SK-N-SH (cell line): ENCODE data around the gene SULF2. TPM values are rescaled to one million over a fixed set of nuclear protein-coding genes. Genes with fewer than 3 reads are reported as not detected.

Experiments used
- CTCF ChIA-PET: fragments of 300-600, 350-600 bp; formaldehyde crosslinking; extraction: SDS; loops from one replicate; lab custom pipeline; 2021; lab: Yijun Ruan, JAX
- POLR2A ChIA-PET: fragments of 350-600 bp; sonication (Branson Sonifier 250); formaldehyde crosslinking; extraction: SDS; loops from one replicate; lab custom pipeline; 2020; ENCODE audit warnings: antibody characterized with exemption, inconsistent platforms; lab: Yijun Ruan, JAX
- DNase-seq: peaks from one replicate; pipeline ENCODE4 v3.0.0; 2012
- H2AFZ ChIP-seq: fragments of 200-600 bp; sonication (generic); 2 replicates; pipeline ENCODE4 v1.8.1; 2016; ENCODE audit warnings: antibody characterized with exemption, mild to moderate bottlenecking, low read depth
- H3F3A ChIP-seq: fragments of 200-600 bp; sonication (generic); replicated peaks from 2 replicates; pipeline ENCODE3; 2016; ENCODE audit warnings: antibody characterized with exemption, mild to moderate bottlenecking; ENCODE audit not compliant: insufficient read depth
- H3K27ac ChIP-seq, 2 experiments: fragments of 200-500 bp in 1 of 2; fragments of 200-600 bp in 1 of 2; sonication (Bioruptor generic) in 1 of 2; sonication (generic), shearing (Covaris generic) in 1 of 2; 2 replicates each; pipeline versions ENCODE4 v1.5.1 to v1.6.1; 2014 to 2016; ENCODE audit warnings: low read depth in 2 of 2, inconsistent platforms in 1 of 2, low read length in 1 of 2, mild to moderate bottlenecking in 1 of 2, mixed read lengths in 1 of 2
- H3K27me3 ChIP-seq: fragments of 200-600 bp; sonication (generic), shearing (Covaris generic); 2 replicates; pipeline ENCODE4 v1.6.1; 2016; ENCODE audit warnings: mixed run types; ENCODE audit not compliant: insufficient read depth
- H3K36me3 ChIP-seq, 2 experiments: fragments of 200-500 bp in 1 of 2; fragments of 200-600 bp in 1 of 2; sonication (Bioruptor generic) in 1 of 2; sonication (generic) in 1 of 2; replicated peaks in 1 of 2; 2 replicates each; pipeline versions ENCODE3 to v1.5.1; 2014 to 2016; ENCODE audit warnings: low read length in 1 of 2, mild to moderate bottlenecking in 1 of 2; ENCODE audit not compliant: insufficient read depth in 2 of 2, control insufficient read depth in 1 of 2
- H3K4me1 ChIP-seq, 2 experiments: fragments of 200-500 bp in 1 of 2; fragments of 200-600 bp in 1 of 2; sonication (Bioruptor generic) in 1 of 2; sonication (generic), shearing (Covaris generic) in 1 of 2; 2 replicates each; pipeline versions ENCODE4 v1.5.1 to v1.6.1; 2014 to 2016; ENCODE audit warnings: low read depth in 1 of 2, low read length in 1 of 2, mixed run types in 1 of 2; ENCODE audit not compliant: insufficient read depth in 2 of 2, control insufficient read depth in 1 of 2
- H3K4me2 ChIP-seq: fragments of 200-600 bp; sonication (generic), shearing (Covaris generic); 2 replicates; pipeline ENCODE4 v1.6.1; 2017; ENCODE audit warnings: mixed run types
- H3K4me3 ChIP-seq, 2 experiments: fragments of 200-500 bp in 1 of 2; fragments of 200-600 bp in 1 of 2; sonication (Bioruptor generic) in 1 of 2; sonication (generic), shearing (Covaris generic) in 1 of 2; 2 replicates each; pipeline versions ENCODE4 v1.5.1 to v1.8.1; 2014 to 2016; ENCODE audit warnings: low read depth in 2 of 2, inconsistent platforms in 1 of 2, low read length in 1 of 2, mild to moderate bottlenecking in 1 of 2, mixed read lengths in 1 of 2, moderate library complexity in 1 of 2
- H3K79me2 ChIP-seq: fragments of 200-600 bp; sonication (generic); 2 replicates; pipeline ENCODE4 v1.8.1; 2017; ENCODE audit warnings: mild to moderate bottlenecking; ENCODE audit not compliant: insufficient read depth
- H3K9ac ChIP-seq: fragments of 200-600 bp; sonication (generic); 2 replicates; pipeline ENCODE4 v1.6.1; 2017; ENCODE audit warnings: mixed run types
- H3K9me2 ChIP-seq: fragments of 200-600 bp; sonication (generic); 2 replicates; pipeline ENCODE4 v1.6.1; 2017; ENCODE audit warnings: mixed run types
- H3K9me3 ChIP-seq: fragments of 200-600 bp; sonication (generic); 2 replicates; pipeline ENCODE4 v1.6.1; 2017; ENCODE audit warnings: mixed run types, mild to moderate bottlenecking, moderate library complexity
- H4K20me1 ChIP-seq: fragments of 200-600 bp; sonication (generic); 2 replicates; pipeline ENCODE4 v1.6.1; 2017; ENCODE audit warnings: mild to moderate bottlenecking, mixed run types; ENCODE audit not compliant: insufficient read depth
- ELF1 ChIP-seq: IDR thresholded peaks from 2 replicates; pipeline ENCODE4 v1.4.0; 2012
- EP300 ChIP-seq, 2 experiments: IDR thresholded peaks; 2 replicates each; pipeline versions ENCODE4 v1.4.0 to v1.6.1; 2012; ENCODE audit warnings: borderline replicate concordance in 1 of 2, low read depth in 1 of 2, low read length in 1 of 2
- FOXJ3 ChIP-seq: sonication (generic); formaldehyde crosslinking; IDR thresholded peaks from 2 replicates; pipeline ENCODE4 v1.5.1; 2020; ENCODE audit warnings: mild to moderate bottlenecking, missing genetic modification reagents
- GABPA ChIP-seq: IDR thresholded peaks from 2 replicates; pipeline ENCODE4 v1.4.0; 2012; ENCODE audit warnings: low read depth, mild to moderate bottlenecking
- GATA2 ChIP-seq: sonication (generic); formaldehyde crosslinking; IDR thresholded peaks from 2 replicates; pipeline ENCODE4 v1.5.0; 2020; ENCODE audit warnings: mild to moderate bottlenecking, missing genetic modification reagents
- JUND ChIP-seq: IDR thresholded peaks from 2 replicates; pipeline ENCODE4 v1.4.0; 2012
- MXI1 ChIP-seq: IDR thresholded peaks from 2 replicates; pipeline ENCODE4 v1.6.1; 2012; ENCODE audit warnings: mild to moderate bottlenecking, low read depth, low read length, improper control_type of control experiment
- RAD21 ChIP-seq: IDR thresholded peaks from 2 replicates; pipeline ENCODE4 v1.6.1; 2012; ENCODE audit warnings: mild to moderate bottlenecking, low read length
- RFX5 ChIP-seq: IDR thresholded peaks from 2 replicates; pipeline ENCODE4 v1.6.1; 2012; ENCODE audit warnings: mild to moderate bottlenecking, improper control_type of control experiment, low read length
- RXRA ChIP-seq: IDR thresholded peaks from 2 replicates; pipeline ENCODE4 v1.4.0; 2012; ENCODE audit warnings: low read depth, mild to moderate bottlenecking, borderline replicate concordance
- SMC3 ChIP-seq: IDR thresholded peaks from 2 replicates; pipeline ENCODE4 v1.6.1; 2012; ENCODE audit warnings: low read depth, low read length, improper control_type of control experiment
- TEAD4 ChIP-seq: IDR thresholded peaks from 2 replicates; pipeline ENCODE4 v1.4.0; 2012; ENCODE audit warnings: mild to moderate bottlenecking, borderline replicate concordance; ENCODE audit not compliant: insufficient read depth
- YY1 ChIP-seq: IDR thresholded peaks from 2 replicates; pipeline ENCODE4 v1.4.0; 2012; ENCODE audit warnings: low read depth, mild to moderate bottlenecking
- WGBS: methylation state at CpG from one replicate; pipeline ENCODE4 v1.1.6; 2017; ENCODE audit warnings: low lambda C conversion rate; 5-methylcytosine and 5-hydroxymethylcytosine counted together
- polyA plus RNA-seq, 3 experiments: library from polyadenylated mRNA; depleted of rRNA; stranded (reverse); fragments of >200 nt; gene quantifications; 2 replicates each; pipeline ENCODE4 v1.2.3, GENCODE V29; 2012
- TF ChIP-seq, protein P1 (sequence below): IDR thresholded peaks from 2 replicates; pipeline ENCODE4 v1.4.0; 2012; ENCODE audit warnings: low read depth
- TF ChIP-seq, protein P2 (sequence below): IDR thresholded peaks from 2 replicates; pipeline ENCODE4 v1.4.0; 2012; ENCODE audit warnings: low read depth, borderline replicate concordance
- TF ChIP-seq, protein P3 (sequence below): IDR thresholded peaks from 2 replicates; pipeline ENCODE4 v1.4.0; 2012; ENCODE audit warnings: low read depth, borderline replicate concordance
- TF ChIP-seq, protein P4 (sequence below): IDR thresholded peaks from 2 replicates; pipeline ENCODE4 v1.6.1; 2012; ENCODE audit warnings: mild to moderate bottlenecking, low read depth, low read length, moderate library complexity
- TF ChIP-seq, protein P5 (sequence below): fragments of 200-600 bp; sonication (generic); IDR thresholded peaks from 2 replicates; pipeline ENCODE4 v1.6.1; 2017; ENCODE audit warnings: antibody characterized with exemption, mild to moderate bottlenecking, moderate library complexity

SULF2 gene
- polyA plus RNA-seq, 1 of the 3 experiments (the other 2 are of a cell fraction): 20.2 TPM

DNA sequence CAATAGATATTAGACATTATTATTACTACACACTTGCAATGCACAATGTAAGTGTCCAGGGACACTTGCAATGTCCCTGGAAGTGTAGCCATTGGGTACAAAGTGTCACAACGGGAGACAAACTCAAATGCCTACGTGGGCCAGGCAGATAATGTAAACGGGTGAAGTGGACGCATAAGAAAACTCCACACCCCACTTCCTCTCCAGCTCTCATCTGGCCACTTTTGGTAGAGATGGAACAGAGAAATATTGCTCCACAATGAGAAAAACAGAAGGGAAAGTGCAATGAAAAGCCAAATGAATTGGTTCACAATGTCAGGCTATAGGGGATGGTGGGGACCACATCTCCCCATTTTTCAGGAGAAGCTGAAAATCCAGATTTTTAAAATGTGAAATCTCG, 9.4 kb downstream of the SULF2 start:
- TF ChIP-seq FOXJ3: no peak
- TF ChIP-seq RXRA: no peak
- TF ChIP-seq ELF1: no peak
- TF ChIP-seq, protein P1, sequence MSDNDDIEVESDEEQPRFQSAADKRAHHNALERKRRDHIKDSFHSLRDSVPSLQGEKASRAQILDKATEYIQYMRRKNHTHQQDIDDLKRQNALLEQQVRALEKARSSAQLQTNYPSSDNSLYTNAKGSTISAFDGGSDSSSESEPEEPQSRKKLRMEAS: no peak
- no peak for TF ChIP-seq EP300 (IDR thresholded peaks at IDR 0.05; ENCODE audit: borderline replicate concordance in 1 of 2, low read depth in 1 of 2, low read length in 1 of 2)
- TF ChIP-seq TEAD4: no peak
- TF ChIP-seq, protein P2, sequence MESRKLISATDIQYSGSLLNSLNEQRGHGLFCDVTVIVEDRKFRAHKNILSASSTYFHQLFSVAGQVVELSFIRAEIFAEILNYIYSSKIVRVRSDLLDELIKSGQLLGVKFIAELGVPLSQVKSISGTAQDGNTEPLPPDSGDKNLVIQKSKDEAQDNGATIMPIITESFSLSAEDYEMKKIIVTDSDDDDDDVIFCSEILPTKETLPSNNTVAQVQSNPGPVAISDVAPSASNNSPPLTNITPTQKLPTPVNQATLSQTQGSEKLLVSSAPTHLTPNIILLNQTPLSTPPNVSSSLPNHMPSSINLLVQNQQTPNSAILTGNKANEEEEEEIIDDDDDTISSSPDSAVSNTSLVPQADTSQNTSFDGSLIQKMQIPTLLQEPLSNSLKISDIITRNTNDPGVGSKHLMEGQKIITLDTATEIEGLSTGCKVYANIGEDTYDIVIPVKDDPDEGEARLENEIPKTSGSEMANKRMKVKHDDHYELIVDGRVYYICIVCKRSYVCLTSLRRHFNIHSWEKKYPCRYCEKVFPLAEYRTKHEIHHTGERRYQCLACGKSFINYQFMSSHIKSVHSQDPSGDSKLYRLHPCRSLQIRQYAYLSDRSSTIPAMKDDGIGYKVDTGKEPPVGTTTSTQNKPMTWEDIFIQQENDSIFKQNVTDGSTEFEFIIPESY: no peak
- no peak for TF ChIP-seq RFX5
- TF ChIP-seq, protein P3, sequence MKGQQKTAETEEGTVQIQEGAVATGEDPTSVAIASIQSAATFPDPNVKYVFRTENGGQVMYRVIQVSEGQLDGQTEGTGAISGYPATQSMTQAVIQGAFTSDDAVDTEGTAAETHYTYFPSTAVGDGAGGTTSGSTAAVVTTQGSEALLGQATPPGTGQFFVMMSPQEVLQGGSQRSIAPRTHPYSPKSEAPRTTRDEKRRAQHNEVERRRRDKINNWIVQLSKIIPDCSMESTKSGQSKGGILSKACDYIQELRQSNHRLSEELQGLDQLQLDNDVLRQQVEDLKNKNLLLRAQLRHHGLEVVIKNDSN: no peak
- no peak for TF ChIP-seq GABPA
- TF ChIP-seq, protein P4, sequence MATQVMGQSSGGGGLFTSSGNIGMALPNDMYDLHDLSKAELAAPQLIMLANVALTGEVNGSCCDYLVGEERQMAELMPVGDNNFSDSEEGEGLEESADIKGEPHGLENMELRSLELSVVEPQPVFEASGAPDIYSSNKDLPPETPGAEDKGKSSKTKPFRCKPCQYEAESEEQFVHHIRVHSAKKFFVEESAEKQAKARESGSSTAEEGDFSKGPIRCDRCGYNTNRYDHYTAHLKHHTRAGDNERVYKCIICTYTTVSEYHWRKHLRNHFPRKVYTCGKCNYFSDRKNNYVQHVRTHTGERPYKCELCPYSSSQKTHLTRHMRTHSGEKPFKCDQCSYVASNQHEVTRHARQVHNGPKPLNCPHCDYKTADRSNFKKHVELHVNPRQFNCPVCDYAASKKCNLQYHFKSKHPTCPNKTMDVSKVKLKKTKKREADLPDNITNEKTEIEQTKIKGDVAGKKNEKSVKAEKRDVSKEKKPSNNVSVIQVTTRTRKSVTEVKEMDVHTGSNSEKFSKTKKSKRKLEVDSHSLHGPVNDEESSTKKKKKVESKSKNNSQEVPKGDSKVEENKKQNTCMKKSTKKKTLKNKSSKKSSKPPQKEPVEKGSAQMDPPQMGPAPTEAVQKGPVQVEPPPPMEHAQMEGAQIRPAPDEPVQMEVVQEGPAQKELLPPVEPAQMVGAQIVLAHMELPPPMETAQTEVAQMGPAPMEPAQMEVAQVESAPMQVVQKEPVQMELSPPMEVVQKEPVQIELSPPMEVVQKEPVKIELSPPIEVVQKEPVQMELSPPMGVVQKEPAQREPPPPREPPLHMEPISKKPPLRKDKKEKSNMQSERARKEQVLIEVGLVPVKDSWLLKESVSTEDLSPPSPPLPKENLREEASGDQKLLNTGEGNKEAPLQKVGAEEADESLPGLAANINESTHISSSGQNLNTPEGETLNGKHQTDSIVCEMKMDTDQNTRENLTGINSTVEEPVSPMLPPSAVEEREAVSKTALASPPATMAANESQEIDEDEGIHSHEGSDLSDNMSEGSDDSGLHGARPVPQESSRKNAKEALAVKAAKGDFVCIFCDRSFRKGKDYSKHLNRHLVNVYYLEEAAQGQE: no peak
- no peak for TF ChIP-seq RAD21
- TF ChIP-seq, protein P5, sequence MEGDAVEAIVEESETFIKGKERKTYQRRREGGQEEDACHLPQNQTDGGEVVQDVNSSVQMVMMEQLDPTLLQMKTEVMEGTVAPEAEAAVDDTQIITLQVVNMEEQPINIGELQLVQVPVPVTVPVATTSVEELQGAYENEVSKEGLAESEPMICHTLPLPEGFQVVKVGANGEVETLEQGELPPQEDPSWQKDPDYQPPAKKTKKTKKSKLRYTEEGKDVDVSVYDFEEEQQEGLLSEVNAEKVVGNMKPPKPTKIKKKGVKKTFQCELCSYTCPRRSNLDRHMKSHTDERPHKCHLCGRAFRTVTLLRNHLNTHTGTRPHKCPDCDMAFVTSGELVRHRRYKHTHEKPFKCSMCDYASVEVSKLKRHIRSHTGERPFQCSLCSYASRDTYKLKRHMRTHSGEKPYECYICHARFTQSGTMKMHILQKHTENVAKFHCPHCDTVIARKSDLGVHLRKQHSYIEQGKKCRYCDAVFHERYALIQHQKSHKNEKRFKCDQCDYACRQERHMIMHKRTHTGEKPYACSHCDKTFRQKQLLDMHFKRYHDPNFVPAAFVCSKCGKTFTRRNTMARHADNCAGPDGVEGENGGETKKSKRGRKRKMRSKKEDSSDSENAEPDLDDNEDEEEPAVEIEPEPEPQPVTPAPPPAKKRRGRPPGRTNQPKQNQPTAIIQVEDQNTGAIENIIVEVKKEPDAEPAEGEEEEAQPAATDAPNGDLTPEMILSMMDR: no peak
- no peak for TF ChIP-seq MXI1
- TF ChIP-seq YY1: no peak
- TF ChIP-seq SMC3: no peak
- no peak for TF ChIP-seq JUND
- TF ChIP-seq GATA2 (CRISPR knock-in tag): no peak
- TF ChIP-seq, all 33 proteins: peak for 0
- Histone ChIP-seq H3K4me2 (no peak overlapping the region), H3K27ac (no peak overlapping the region), H3K27me3 (no peaks in the 10 kb centered on the region), H3K4me3 (no peak overlapping the region), H3F3A (no peaks in the 10 kb centered on the region), H3K9me2 (no peaks in the 10 kb centered on the region), H4K20me1 (no peaks in the 10 kb centered on the region), H2AFZ (no peak overlapping the region), H3K9me3 (no peaks in the 10 kb centered on the region), H3K36me3 (no peaks in the 10 kb centered on the region), H3K79me2 (no peaks in the 10 kb centered on the region), H3K9ac (no peak overlapping the region), H3K4me1 (peaks cover 0 to 14% of the 10 kb centered on the region in 2 experiments; a peak in 1 of 4 replicates)
- WGBS: 66% methylated on average over 5 of the region's 5 CpGs
- ChIA-PET POLR2A (no interaction called here), CTCF (interaction anchor here (0.9 to 6.1 kb wide), 7 partner anchors 8 to 845 kb away, joined by 3 to 25 read pairs (median 5); partner anchors contain the start of gene SULF2)
- no peak for DNase-seq
